GM19463 (cell line): ENCODE data around the gene SORBS1.

ENCODE experiments used
- ATAC-seq: cut with Tn5 transposase; IDR thresholded peaks from one replicate; pipeline ENCODE4 v1.9.1; 2021; ENCODE audit warnings: mild to moderate bottlenecking, moderate library complexity; ENCODE audit not compliant: unreplicated experiment

SORBS1 gene

DNA sequence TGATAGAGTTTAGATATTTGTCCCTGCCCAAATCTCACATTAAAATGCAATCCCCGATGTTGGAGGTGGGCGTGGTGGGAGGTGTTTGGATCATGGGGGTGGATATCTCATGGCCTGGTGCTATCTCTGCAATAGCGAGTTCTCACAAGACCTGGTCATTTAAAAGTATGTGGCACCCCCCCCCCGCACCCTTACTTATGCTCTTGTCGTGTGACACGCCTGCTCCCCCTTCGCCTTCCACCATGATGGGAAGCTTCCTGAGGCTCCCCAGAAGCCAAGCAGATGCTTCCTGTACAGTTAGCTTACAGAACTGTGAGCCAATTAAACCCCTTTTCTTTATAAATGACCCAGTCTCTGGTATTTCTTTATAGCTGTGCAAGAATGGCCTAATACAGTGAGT lies 118.8 kb downstream of the SORBS1 start:
- no peak for ATAC-seq

DNA sequence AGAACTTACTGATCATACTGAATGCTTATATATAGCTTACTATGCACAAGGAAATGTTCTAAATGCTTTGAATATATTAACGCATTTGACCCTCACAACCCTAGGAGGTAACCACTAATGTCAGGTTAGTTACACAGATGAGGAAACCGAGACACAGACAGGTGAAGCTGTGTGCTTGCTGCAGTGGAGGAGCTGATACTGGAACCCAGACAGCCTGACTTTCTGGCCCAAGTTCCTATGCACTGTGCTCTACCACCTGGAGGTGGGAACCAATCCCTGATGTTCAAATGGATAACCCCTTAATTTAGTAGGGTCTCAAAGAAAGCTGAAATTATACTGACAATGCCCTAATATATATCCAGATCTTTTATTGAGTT lies 119.6 kb downstream of the SORBS1 start:
- ATAC-seq = peak; percentile 25

DNA sequence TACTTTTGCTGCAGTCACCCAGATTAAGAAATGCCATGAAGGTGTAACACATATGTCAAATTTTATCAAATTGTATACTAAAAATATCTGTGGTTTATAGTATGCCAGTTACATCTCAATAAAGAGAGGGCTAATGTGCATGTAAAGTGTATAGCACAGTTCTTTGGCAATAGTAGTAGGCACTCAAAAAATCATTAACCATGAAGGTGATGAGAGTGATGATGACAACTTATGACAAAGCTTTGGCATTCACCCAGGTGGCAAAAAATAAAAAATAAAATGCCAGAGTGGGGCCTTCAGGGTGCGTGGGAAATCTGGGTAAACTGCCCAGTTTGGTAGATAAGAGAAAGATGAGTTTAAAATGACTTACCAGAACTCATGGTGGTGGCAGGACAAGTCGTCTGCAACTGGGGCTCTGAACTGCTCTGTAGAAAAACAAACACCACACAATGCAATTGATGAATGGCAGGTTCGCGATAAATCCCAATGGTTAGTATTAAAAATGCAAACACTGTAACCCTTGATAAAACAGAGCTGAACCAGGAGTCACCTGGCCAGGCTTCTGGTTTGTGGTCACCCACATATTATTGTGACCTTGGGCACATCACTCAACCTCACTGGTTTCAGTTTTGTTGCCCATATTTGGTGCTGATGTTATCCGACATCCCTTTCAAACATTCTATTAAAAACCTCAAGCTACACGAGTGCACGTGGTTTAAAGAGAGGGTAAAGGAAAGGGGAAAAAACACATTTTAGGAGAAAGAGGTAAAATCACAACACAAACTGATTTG lies 120.2 kb downstream of the SORBS1 start:
- ATAC-seq = peak; percentile 88

DNA sequence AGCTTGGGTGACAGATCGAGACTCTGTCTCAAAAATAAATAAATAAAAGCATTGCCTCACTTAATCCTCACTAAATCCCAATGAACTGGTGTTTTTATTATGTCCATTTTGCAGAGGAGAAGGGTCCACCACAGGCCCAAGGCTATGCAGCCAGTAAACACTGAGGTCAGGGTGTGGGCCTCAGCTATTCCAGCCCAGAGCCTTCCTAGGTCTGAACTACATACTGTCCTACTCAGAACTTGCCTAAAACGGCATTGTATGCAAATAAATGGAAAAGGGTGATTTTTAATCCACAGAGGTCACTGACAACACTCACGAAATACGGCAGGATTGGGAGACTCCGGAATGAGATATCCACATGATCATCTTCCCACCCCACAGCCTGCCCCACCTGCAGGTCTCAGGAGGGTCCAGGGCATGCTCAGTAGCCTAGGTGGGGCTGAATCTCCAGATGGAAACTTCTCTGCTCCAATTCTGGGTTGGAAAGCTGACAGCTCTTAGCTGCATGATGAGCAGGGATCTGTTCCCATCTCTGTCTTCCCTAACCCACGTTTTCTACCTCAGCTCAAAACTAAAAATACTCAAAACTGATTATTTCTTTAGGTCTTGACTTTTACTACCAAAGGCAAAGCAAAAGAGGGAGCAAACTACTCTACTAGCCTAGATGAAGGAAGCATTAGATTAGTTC lies 121.0 kb downstream of the SORBS1 start:
- no peak for ATAC-seq

DNA sequence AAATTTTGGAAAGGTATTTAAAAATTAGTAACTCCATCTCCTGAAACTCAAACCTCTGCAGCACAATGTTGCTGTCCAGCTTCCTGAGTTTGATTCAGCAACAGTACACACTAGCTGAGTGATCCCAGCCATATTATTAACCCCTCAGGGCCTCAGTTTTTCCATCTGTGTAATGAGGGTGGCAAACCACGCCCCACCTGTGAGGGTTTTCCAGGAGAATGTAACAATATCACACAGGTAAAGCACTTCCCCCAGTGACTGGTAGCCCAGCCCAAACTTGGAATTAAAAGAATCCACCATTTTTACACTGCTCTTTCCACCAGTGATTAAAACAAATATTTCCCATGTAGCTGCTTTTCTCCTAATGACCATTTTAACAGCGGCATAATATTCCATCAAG lies 122.4 kb downstream of the SORBS1 start:
- no peak for ATAC-seq

DNA sequence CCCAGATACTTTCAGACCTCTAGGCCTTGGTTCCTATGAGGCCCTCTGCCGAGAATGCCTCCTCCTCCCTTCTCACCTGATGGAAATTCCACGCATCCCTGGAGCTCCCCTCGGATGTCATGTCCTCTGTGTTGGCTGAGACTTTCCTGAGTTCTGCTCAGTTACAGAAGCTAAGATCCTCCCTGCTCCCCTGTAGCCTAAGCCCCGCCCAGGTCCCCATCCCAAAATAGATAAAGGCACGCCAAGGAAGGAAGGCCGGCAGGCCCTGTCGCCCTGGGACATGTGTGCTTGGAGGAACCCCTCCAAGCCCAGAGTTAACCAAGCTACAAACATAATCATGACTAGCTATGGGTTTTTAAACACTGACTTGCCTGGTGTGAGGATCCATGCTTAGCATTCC lies 123.5 kb downstream of the SORBS1 start:
- ATAC-seq = no peak

DNA sequence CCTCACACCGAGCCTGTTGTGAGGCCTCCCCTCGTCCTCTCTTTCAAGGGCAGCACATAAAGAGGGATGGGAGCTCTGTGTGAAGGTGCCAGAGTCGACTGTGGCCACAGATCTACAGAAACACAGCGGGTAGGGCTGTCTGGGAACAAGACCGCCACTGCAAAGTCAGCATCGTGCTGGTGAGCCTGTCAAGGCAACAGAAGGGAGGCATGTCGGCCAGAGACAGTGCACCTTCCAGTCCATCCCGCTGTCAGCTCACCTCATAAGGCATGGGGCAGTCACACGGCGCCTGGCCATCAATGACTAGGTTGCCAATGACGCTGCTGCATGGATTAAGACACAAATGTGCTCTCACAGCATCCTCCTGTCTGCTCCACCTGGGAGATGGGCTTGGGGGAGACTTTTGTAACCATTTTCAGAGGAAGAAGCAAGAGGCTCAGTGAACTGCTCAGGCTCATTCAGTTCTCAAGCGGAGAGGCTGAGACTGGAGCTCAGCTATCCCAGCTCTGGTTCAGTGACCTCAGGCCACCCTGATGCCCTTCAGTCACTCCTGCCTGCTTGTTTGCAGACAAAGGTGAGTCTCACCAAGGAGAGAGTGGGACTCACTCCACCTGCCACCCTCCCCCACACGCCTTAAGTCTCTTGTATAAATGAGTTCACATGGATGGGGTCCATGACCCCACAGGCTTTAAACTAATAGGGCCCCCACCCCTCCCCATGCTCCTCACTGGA lies 125.5 kb downstream of the SORBS1 start:
- no peak for ATAC-seq

DNA sequence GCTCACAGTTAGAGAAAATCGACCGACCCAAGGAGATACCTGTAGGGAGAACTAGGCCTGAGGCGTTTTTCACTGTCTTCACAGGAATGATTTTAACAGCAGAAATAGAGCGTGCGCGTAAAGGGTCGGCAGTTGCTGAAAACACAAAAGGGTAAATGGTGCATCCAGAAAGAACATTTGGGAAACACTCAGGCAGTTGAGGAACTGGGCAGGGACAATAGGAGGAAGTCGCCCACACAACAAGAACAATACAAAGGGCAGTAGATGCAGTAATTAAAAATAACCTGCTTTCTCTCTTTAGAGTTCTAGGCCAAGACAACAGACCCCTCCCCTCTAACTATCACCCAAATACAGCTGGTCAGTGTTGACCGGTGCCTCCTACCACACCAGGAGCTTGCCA lies 126.6 kb downstream of the SORBS1 start:
- no peak for ATAC-seq

DNA sequence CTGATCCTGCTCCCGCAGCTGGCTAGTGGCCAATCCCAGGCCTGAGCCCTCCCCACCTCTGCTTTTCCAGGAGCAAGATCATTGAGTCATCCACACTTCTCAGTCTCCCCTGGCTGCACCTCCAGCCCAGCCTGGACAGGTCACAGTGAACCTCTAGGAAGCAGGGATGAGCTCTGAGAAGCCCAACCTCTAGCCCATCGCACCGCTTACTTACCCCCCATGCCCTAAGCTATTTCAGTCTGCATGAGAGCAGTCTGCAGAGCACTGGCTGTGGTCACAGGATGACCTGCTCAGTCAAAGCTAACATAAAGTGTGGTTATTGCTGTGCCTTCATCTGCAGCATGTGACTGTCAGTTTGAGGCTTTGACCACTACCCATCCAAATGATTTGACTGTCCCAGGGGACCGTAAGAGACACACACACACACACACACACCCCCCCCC lies 129.2 kb downstream of the SORBS1 start:
- peak; percentile 45 for ATAC-seq

DNA sequence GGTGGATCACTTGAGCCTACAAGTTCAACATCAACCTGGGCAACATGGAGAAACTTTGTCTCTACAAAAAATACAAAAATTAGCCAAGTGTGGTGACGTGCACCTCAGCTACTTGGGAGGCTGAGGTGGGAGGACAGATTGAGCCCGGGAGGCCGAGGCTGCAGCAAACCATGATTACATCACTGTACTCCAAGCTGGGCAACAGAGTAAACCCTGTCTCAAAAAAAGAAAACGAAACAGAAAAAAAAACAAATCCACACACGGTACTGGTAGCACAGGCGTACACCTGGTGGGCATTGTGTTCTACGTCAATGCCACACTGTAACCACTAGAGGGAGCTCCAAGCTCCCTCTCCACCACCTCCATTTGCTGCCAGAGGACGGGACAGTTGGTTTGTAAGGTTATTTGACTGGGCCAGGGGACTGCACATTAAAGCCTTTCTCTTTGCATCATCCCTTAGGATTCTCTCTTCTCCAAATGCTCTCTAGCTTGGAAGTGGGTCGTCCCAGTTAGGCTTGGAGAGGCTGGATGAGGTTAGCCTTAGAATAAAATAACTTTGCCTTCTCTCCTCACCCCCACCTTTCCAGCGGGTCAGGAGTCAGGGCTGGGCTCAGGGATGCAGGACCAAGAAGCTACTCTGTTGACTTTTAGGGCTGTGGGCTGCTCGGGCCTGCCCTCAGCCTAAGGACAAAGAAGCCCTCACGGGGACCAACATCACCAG lies 130.8 kb downstream of the SORBS1 start:
- ATAC-seq = peak; percentile 86

DNA sequence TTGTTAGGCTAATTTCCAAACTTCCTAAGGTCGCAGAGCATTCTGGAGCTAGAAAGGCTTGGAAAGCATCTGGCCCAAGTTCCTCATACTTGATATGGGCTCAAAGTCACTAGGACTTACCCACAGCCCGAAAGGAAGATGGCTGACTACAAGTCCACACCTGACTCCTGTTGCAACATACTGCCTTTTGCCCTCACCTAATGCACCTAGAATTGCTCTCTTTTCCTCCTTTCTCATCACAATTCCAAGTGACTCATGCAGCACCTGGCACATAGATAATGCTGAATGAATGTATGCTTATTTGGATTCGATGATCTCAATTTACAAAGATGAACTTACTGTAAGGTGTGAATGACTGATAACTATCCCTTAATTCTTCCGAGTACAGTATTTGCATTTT lies 131.5 kb downstream of the SORBS1 start:
- ATAC-seq = no peak

DNA sequence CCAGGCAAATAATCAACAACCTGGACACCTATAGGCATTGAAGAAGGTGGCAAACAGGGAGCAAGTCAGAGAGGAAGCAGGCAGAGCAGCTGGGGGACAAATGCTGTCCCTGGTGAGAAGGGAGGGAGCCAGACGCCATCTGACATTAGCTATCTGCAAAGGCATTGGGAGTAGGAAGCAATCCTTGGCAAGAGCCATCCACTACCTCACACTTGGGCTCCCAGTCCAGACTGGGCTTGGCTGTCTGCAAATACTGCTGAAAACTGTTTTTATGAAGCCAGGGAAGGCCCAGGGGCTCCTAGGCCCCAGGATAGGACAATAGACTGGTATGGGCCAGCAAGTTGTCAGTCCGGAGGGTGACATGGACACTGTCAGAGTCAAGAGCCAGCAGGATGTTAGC lies 132.5 kb downstream of the SORBS1 start:
- ATAC-seq = no peak

DNA sequence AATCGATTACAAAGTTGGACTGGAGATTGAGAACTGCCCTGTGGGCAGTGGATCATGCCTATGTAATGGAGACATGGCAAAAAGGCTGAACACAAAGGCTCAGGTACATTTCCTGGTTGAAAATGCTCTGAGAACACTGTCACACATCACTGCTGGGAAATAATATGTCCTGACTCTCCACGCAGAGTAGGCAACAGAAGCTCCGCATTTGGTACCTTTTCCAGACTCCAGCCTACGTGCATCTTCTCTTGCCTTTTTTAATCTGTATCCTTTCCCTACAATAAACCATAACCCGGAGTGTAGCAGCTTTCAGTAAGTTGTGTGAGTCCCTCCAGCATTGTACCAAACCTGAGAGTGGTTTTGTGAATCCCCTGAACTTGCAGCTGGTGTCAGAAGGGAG lies 134.7 kb downstream of the SORBS1 start:
- no peak for ATAC-seq

DNA sequence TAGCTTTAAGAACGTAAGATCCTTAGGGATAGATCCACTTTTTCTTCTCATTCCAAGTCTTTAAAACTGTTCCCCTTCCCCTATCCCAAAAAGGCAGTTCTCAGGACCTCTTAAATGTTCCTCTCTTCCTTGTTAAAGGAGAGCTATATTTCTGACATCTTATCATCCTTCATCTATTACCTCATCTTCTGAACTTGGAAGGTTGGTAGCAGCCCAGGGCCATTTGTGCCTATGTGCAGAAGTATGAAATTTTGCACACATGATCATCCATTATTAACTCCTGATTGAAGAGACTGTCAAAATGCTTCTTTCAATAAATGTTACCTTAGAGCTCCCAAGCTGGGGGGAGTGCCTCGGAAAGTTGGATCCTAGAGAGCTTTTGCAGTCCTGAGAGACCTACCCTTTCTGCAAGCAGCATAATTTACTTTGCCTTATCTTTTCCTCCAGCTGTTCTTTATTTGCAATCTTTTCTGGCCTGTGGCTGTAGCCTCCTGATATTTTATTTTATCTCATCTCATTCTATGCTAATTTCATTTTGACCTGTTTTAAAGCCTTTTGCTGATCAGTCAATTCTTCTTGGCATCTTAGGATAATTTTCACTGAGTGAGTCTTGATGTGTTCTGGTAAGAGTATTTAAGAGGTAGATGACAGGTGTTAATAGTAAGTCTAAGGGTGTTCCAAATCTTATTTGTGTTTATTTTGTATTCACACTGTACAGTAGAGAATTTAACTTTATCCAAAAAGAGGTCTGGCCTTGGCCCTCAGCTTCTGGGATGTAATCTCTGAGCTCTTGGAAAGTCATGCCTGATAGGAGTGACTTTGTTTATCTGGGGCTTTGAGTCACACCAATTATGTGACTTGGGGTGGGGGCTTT lies 135.3 kb downstream of the SORBS1 start:
- no peak for ATAC-seq

DNA sequence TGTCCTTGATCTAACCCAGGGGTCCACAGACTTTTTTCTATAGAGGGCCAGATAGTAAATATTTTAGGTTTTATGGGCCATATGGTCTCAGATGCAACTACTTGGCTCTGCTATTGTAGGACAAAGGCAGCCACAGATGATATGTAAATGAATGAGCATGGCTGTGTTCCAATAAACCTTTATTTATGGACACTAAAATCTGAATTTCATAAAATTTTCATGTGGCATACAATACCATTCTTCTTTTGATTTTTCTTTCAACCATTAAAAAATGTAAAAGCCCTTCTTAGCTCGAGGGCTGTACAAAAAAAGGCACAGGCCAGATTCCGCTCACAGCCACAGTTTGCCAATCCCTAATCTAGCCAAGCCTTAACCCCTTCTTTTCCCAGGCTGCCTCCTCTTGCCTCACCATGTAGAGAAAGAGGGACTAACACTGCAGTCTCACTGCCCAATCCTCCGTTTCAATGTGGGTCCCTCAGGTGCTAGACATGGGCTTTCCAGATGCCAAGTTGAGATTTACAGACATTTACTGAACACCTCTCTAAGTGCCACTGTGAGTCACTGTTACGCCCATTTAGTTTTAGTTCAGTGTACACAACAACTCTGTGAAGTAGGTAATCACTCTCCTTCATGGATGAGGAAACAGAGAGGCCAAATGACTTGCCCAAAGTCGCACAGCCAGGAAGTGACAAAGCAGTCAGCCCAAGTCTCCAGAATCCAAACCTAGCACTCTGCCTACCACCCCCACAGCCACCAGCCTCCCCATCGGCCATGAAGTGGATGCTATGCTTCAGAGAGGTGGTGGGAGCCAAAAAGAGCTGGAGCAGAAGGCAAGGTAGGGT lies 137.8 kb downstream of the SORBS1 start:
- no peak for ATAC-seq

DNA sequence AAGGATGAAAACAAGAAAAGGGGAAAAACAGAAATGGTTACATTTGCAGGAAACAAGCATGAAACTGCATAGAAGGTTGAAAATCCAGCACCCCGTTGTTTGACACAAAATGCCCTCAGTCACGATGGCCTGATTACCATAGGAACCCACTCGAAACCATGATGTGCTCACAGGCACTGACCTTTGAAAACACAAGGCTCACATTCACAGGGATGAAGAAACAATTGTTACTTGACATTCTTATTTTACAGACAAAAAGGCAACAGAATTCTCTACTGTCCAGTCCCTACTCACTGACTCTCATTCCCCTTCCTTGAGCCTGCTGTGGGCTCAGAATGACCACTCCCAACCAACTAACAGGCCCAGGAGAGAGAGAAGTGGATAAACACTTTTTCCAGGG lies 138.9 kb downstream of the SORBS1 start:
- ATAC-seq = no peak

DNA sequence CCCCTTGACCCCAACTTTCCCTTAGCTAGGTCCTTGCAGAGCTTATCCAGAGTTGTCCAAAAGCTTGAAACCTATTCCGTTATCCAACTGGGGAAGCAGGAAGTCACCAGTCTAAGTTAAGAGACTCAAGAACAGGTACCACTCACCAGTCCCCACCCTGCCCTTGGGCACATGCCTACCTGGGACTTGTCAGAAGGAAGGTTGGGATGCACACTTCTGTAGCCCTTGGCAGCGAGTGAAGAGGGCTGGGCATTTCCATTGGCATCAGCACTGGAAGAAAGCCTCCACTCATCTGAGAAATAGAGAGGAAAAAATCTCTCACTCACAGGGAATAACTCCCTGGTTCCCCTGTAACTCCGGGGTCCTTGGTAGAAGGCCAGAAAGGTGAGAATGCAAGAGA lies 139.4 kb downstream of the SORBS1 start:
- ATAC-seq = no peak

DNA sequence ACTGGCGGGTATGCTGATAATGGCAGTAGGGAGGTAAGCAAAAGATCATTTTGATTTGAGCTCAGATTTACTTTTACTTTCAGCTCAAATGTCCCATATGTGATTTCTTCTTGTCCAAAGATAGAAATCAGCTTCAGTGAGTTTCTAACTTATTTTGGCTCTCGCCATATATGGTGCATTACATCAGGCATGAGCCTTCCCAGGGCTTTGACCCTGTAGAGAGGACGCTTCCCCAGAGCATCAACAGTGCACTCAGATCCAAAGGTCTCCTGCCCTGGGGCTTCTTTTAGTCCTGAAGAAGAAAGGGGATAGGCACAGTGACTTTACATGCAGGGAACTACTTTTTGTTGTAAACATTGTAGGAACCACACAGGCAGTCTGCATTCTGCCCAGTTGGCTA lies 141.8 kb downstream of the SORBS1 start:
- no peak for ATAC-seq

DNA sequence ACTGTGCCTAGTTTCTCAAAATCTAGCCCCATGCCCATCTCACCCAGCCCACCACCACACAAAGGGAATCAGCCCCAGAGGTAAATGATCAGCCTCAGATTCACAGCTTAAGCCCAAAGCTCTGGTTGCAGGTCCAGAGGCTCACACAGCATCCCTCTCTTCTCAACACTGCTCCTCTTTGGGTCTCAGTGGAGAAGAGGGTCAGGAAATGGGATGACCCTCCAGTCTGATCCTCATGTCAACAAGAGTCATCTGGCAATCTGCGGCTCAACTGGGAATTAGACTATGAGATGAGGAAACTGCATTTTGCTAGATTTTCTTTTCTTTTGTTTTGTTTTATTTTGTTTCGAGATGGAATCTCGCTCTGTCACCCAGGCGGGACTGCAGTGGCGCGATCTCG lies 144.2 kb downstream of the SORBS1 start:
- no peak for ATAC-seq
